SHP77 treated with DMSO at 0.1 percent for 48 hours (cell line): ENCODE data around the gene DCHS1.

Experiments used
- DNase-seq: peaks from one replicate; lab custom pipeline; 2025; lab: John Stamatoyannopoulos, UW

The DCHS1 gene

GRCh38 chr11:6673523-6674218 lies 18.1 kb upstream of the DCHS1 start:
- DNase-seq = no peak

- no peak for DNase-seq
Observed at GRCh38 chr11:6671991-6672390, 16.4 kb upstream of the DCHS1 start.

GRCh38 chr11:6670202-6670830 lies 14.7 kb upstream of the DCHS1 start:
- no peak for DNase-seq

DNA sequence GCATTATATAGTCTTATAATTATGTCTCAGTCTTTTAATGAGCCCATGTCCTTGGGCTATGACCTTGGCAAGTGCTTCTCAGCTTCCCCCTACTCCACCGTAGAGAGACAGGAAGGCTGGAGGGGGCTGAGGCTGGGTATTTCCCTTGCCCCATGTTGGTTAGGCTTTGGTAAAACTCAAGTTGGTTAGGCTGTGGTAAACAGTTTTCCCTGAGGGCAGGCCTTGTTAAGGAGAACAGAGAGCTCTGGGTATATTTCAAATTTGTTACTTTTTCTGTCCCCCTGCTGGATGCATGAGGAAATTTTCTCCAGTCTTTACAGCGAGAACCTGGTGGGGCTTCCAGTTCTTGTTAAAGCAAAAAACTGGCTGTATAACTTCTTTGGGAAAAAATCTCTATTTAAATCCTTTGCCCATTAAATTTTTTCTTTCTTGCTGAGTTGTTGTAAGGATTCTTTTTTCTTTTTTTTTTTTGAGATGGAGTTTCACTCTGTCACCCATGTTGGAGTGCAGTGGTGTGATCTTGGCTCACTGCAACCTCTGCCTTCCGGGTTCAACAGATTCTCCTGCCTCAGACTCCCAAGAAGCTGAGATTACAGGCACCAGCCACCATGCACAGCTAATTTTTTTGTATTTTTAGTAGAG lies 12.2 kb upstream of the DCHS1 start:
- DNase-seq = no peak

- DNase-seq = no peak
Observed at GRCh38 chr11:6666302-6667183, 10.9 kb upstream of the DCHS1 start.

DNA sequence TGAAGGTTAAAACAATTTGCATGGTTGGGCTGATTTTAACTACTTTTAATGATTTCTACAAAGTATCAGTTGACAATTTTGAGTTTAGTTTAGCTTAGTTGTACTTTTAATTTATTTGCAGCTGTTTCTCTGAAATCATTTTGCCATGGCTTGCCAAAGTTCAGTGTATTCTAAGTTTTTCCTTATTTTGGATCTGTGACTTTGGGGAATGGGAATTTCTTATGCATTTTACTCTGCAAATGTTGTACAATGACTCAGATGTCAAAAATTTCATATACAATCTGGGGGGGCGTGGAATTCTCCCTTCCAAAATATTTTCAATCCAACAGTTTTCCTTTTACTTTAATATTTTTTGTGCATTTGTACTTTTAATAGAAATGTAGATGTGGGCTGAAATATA lies 8.9 kb upstream of the DCHS1 start:
- no peak for DNase-seq

- no peak for DNase-seq
Observed at GRCh38 chr11:6663794-6664469, 8.3 kb upstream of the DCHS1 start.

GRCh38 chr11:6660712-6661111 lies 5.1 kb upstream of the DCHS1 start:
- DNase-seq = no peak

GRCh38 chr11:6658647-6659046 lies 3.0 kb upstream of the DCHS1 start:
- no peak for DNase-seq

- DNase-seq = no peak
Observed at GRCh38 chr11:6657346-6657745, 1.7 kb upstream of the DCHS1 start.

DNA sequence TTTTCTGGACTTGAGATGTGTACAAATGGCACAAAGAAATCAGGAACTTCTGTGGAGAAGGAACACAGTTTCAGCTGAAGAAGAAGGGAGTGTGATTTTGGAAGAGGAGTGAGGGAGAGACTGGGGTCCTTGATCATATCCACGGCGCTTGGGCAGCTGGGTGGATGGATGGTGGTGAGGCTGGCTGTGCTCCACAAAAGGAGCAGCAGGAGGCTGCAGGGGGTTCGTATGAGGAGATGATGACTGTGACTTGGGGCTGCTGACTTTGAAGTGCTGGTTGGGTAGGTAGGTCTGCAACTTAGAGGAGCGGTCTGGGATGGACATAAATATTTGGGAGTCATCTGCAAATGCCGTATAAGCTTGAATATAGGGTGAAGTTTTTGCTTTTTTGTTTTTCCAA lies 1.3 kb upstream of the DCHS1 start:
- DNase-seq = no peak

- no peak for DNase-seq
Observed at GRCh38 chr11:6656584-6656915, 941 bp upstream of the DCHS1 start.

GRCh38 chr11:6655020-6655789 lies 404 bp downstream of the DCHS1 start:
- no peak for DNase-seq

GRCh38 chr11:6654281-6655019 lies 1.2 kb downstream of the DCHS1 start:
- no peak for DNase-seq

DNA sequence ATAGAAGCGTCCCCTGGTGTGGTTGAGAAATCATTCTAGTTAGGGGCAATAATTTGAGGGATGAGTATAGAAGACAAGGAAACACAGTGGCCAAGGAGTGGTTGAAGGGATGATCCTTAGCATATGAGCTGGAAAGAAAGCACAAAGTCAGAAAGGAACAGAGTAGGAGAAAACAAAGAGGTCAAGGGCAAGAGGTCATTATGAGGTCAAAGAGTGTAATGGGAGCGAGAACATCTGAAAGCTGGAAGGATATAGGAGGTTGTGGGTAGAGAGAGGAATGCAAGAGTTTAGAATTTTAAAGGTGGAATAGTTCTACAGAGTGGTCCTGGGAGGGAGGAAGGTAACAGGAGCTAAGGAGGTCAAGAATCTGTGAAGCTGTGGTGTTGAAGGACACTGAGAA lies 2.0 kb downstream of the DCHS1 start:
- no peak for DNase-seq

GRCh38 chr11:6653097-6653496 lies 2.5 kb downstream of the DCHS1 start:
- DNase-seq = no peak

DNA sequence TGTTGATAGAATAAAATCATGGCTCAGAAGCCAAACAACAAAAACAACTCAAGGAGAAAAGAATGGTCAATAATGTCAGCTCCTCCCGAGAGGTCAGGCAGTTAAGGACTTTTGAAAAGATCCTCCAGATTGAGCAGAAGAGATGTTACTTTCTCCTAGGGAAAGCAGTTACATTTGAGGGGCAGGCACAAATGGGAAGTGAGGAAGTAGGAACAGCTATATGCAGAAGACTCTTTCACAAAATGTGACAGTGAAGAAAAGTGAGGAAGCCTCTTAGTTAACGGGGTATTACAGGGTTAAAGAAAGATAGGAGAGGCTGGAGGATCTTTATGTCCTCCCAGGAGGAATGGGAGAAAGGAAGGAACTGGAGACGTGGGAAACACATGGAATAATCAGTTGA lies 3.4 kb downstream of the DCHS1 start:
- no peak for DNase-seq

GRCh38 chr11:6650980-6651379 lies 4.6 kb downstream of the DCHS1 start:
- no peak for DNase-seq

DNA sequence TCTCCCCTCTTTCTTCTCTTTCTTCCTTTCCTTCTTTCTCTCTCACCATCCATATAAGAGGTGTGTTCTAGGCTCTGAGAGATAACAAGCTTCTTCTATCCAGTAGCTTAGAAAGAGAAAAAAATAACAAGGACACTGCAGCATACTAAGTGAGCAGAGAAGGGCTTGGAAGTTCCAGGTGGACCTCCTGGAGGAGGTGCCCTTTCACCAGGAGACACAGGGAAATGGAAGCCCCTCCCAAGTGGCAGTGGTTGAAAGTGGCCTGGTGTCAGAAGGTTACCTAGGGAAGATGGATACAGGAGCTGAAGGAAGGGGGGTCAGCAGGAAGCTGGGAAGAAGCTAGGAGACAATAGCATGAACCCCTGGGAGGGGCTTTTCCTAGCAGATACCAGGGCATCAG lies 5.5 kb downstream of the DCHS1 start:
- no peak for DNase-seq

DNA sequence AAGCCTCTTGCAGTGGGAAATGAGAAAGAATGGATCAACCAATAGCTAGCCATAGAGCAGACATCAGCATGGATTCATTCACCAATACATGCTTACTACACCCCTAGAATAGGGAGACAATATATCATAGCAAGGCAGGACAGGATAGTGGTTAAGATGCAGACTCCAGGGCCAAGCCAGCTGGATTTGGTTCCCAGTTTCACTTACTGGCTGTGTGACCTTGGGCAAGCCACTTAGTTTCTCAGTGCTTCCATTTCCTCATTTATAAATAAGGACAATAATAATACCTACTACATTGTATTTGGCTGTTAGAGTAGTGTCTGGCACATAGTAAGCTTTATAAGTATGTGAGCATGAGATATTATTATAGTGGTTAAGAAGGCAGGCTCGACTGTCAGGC lies 7.1 kb downstream of the DCHS1 start:
- DNase-seq = no peak

GRCh38 chr11:6647836-6648235 lies 7.8 kb downstream of the DCHS1 start:
- no peak for DNase-seq
